Renal pelvis (tissue), 4 donors: ENCODE data around the gene ARID5B. TPM values are rescaled to one million over a fixed set of nuclear protein-coding genes. Genes with fewer than 3 reads are reported as not detected.
A peak's percentile ranks its signal among the peaks of the same experiment; 100 is the strongest.

Experiments used
- DNase-seq: peaks from one replicate; pipeline ENCODE4 v3.0.0-alpha.2; 2013
- polyA plus RNA-seq, 3 donors: library from polyadenylated mRNA; unstranded; fragments of 120-200 nt; gene quantifications; one replicate each; pipeline ENCODE4 v1.2.1, GENCODE V29; 2013; ENCODE audit not compliant: insufficient read length in 3 of 3

The ARID5B gene
- polyA plus RNA-seq, 3 donors = 44.7 to 69.4 (median 56.7) TPM

DNA sequence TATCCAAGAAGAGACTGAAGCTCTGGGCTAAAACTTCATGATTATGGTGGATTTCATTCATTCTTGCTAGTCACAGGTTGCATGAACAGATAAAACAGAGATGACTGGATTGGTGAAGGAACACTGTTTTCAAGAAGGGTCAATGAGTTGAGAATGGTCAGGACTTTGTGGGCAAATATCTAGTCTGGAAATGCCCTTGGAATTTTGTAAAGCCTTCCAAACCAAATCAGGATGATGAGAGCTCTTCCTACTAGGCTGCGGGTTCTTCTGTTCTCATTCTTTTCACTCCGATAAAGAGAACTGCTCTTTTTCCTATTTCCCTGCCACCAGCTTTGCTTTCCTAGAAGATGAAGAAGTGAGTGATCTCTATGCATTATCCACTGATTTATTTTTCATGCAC is 171.4 kb downstream of the ARID5B start:
- DNase-seq = no peak

DNA sequence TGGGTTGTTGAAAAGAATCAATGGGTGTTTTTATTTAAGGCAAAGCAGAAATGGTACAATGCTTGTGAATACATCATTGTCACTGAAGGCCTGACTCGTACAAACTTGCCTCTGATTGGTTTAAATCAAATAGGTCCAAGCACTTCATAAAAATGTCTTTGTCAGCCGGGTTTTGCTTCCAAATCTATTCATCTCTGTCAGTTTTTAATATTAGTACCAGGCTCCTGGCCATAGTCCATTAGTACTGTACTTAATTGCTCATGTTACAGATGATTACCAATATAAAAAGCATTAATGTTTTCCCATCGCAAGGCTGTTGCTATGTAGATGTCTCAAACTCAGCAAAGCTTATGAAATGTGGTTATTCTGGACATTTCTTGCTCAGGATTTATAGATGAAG is 171.9 kb downstream of the ARID5B start:
- DNase-seq = no peak

DNA sequence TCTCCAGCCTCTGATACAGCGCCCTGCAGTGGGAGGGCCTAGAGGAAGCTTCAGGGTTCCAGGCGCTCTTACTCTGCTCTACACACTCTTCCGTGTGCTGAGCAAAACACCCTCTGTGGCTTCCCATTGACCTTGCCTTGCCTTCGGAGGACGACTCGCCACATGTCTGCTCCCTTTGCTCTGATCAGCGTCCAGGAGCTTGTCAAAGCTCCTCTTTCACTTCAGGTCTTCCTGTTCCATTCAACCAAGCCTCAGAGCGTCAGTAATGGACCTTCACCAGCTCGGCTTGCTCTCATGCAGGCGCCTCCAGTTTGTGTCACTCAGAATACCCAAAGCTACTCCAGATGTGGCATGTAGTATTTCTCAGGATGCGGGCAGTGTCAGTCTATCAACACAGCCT is 173.9 kb downstream of the ARID5B start:
- DNase-seq = no peak

- no peak for DNase-seq
Measured at GRCh38 chr10:62075912-62076311, 174.4 kb downstream of the ARID5B start.

DNA sequence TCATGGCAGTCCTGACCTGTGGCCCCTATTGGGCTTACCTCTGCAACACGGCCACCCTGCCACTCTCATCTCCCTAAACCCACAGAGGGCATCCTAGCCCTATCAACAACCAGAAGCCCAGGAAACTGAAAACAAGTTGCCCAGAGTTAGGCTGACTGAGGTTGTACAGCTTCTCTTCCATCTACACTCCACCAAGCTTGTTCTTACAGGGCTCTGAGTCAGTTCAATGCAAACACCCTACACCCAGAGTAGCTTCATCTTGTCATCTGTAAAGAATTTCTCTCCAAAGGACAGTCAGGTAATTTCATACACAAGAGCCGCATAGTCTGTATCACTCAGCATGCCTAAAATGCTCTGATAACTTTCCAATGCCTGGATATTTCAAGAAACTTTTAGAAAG is 175.4 kb downstream of the ARID5B start:
- DNase-seq = no peak

DNA sequence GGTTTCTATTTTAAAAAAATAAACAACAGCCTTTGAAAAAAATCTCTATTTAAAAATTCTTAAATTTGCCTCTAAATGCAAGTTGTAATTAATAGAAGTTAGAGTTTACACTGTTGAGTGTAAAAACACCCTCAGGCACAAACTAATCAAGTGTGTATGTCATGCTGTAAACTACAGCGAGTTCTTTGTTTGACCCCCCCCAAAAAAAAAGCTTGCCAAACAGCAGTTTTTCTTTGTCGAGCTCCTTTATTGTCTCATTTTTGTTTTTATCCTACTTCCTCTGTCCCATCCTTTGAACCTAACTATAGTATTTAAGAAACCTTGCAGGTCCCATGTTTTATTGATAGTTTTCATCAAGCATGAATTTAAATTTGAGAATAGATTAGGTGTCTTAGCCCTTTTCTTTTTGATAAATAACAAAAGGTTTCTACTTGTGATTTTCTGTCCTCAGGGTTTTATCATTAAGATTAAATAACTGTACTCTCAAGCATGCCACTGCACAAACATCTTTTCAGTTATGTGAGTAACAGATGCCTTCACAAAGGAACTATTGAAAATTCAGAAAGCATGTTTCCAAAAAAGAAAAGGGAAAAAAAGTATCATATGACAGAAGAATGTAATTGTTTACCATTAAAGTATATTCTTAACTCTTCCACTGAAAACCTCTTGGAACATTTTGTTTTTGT is 176.0 kb downstream of the ARID5B start:
- no peak for DNase-seq

DNA sequence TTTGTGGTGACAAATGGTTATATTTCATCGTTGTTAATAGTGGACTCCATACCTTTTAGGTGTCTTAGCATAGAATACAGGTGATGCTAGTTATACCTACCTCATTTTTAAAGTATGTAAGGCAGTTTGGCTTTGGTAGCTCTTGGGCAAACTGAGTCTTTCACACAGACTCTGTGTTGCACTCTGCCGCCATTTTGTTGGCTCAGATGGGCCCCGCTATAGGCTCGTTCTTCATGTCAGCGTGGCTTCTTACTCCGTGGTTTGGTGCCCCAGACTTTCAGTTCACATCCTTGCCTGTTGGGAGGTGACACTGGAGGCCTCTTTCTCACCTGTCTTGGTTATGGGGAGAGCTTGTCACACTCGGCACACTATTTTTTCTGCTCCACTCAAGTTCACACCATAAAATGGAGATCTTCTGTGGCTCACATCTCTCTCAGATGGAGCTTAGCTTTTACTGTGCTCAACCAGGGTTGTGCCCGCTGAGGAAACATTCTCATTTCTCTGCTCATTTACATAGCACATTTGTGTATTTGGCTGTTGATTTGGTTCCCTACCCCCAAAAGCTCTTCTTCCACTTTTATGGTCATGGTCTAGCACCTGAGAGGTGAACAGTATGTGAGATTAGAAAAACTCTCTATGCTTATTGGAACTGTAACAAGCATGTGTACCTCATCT is 178.5 kb downstream of the ARID5B start:
- no peak for DNase-seq

GRCh38 chr10:62080905-62081304 is 179.4 kb downstream of the ARID5B start:
- no peak for DNase-seq

- DNase-seq = no peak
Measured at GRCh38 chr10:62081341-62082270, 180.1 kb downstream of the ARID5B start.

DNA sequence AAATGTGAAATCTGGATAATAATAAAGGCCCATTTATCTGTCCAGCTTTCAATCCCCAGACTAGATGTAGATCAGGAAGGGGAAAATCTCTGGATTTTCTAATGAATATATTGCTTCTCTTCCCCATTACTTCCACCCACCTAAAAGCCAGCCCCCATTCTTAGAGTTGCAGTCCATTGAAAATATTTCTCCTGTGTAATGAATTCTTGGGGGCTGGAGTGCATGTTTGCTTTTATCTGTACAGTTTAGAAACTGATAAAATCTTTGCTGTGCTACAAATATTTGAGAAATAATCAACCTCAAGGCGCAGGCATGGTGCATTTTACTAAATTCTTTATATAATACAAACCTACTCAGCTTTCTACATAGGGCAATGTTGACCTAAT is 180.8 kb downstream of the ARID5B start:
- no peak for DNase-seq

DNA sequence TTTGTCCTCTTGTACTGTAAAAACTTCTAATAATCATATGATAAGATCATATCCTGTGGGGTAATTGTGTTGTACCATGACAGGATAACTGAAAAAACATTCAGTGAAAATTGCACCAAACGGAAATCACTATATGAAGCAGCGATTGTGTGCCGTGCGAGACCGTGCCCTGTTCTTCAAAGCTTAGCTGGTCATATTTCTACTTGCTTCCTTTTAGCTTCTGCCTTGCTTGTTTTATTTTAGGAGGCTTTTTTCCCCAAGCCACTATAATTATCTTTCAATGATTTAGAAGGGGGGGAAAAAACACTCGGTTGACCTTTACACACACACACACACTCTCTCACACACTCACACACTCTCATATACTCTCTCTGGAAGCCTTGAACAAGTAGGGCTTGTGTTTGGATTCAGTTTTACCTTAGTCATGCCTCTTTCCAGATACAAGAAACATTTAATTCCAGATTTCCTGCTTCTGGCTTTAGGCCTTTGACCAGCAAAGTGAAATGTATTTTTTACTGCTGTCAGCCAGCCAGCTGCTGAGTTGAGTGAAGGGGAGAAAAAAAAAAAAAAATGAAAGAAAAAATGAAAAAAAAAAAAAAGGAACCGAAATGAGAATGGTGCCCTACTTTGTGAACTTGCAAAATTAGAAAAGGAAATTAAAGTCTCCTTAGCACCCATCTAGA is 181.4 kb downstream of the ARID5B start:
- DNase-seq = no peak

DNA sequence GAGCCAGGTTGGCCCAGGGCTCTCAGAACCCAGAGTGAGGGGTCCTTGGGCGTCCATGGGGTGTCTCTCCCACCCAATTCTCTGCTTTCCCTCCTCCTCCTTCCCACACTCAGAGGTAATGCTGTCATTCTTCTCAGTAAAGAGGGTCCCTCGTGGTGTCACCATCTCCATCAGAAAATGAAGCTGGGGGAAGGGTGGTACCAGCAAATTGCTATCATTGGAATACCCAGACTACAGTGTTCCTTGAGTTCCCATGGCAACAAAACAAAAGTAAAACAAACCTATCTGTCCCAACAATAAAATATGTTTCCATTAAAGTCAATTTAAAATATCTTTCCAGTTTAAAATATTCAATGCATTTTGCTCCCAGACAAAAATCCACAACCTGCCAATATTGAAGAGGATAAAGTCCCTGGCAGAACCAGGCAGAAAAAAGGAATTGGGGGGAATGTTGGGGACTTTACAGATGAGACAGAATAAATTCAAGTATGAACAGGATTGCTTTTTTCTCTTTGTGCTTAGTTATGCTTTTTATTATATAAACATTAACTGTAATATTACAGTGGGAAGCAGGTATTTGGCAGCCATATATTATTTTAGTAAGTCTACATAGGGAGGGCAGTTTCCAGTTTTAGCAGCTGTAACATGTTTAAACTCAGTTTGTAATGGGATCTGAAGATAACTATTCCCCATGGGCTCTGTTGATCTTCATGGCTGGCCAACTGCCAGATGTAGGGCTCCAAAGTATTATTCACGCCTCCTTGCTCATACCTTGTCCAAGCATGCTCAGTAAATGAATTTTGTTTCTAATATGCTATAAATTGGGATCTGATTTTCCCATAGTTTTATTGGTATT is 182.1 kb downstream of the ARID5B start:
- peak; percentile 75 for DNase-seq

DNA sequence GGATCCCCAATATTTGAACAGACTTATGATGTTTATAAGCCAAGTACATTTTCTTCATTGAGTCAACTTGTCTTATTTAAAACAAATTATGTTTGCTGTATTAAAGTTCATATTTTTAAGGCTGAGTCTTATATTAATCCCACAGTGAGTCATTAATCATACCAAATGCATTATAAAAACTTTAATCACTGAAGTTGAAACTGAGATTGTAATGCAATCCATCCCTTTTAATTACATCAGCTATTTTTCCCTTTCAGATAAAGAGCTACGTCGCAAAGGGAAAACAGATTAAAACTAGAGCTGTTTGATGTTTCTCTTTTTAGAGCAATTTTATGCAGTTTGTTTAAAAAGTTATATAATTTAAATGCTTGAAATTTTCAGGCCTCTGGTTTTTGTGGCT is 183.0 kb downstream of the ARID5B start:
- no peak for DNase-seq

DNA sequence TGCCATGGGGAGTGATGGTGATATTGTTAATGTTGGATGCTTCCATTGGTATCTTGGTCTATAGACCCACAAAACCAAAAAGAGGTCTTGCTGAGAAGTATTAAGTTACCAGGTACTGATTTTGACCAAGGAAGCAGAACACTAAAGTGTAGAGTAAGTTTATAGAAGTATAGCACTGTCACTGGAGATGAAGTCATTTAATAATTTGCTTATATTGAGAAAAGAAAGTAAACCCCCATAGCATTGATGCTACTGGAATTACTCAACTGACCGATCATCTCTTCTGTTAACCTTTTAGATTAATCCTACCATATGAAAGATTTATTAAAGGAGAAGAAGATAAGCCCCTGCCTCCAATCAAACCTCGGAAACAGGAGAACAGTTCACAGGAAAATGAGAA is 183.9 kb downstream of the ARID5B start:
- no peak for DNase-seq

DNA sequence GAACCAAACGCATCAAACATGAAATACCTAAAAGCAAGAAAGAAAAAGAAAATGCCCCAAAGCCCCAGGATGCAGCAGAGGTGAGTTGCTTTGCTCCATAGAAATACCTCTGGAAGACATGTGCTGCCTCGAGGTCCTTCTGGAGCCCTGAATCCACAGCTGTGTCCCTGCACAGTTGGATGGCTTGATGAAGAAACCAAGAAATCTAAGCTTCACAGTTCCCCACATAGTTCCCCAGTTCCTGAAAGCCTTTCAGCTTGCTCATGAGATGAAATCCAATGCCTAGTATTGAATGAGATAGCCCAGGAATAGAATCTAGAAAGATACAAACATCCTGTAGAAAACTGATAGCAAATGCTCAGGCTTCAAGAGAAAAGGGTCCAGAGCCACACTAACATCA is 184.3 kb downstream of the ARID5B start:
- no peak for DNase-seq

DNA sequence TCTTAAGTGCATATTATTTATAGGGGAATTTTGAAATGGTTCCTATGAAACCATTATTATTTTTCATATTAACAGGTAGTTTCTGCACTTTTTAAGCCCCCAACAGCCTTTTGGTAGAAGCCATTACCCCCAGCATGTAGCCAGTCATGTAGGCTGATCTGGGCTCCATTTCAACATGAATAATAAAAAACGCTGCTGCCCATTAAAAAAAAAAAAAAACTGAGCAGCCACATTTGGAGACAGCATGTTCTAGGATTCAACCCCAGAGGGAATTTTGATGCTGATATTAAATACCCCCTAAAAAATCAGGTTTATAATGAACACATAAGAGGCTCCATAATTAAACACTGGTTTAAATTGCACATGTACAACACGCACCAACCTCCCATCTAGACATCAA is 185.8 kb downstream of the ARID5B start:
- DNase-seq = no peak

DNA sequence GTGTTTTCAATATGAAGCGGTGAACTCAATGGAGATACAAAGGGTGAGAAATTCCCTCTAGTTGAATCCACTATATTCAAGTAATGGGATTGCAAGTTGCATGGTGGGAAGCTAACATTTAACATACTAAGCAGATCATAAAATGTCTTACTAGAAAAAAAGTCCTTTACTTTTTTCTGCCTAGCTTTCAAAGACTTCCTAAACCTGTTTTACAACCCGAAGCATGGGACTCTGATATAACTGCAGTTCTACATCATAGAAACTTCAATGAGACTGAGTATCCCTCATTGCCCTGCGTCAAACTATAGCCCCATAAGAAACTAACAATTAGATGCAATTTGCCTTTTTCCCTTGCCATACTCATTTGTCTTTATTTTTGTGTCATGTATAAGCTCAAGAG is 187.3 kb downstream of the ARID5B start:
- DNase-seq = no peak

DNA sequence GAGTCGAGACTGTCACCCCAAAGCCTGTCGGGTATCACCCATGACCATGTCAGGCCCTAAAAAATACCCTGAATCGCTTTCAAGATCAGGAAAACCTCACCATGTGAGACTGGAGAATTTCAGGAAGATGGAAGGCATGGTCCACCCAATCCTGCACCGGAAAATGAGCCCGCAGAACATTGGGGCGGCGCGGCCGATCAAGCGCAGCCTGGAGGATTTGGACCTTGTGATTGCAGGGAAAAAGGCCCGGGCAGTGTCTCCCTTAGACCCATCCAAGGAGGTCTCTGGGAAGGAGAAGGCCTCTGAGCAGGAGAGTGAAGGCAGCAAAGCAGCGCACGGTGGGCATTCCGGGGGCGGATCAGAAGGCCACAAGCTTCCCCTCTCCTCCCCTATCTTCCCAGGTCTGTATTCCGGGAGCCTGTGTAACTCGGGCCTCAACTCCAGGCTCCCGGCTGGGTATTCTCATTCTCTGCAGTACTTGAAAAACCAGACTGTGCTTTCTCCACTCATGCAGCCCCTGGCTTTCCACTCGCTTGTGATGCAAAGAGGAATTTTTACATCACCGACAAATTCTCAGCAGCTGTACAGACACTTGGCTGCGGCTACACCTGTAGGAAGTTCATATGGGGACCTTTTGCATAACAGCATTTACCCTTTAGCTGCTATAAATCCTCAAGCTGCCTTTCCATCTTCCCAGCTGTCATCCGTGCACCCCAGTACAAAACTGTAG is 191.0 kb downstream of the ARID5B start:
- DNase-seq = no peak

DNA sequence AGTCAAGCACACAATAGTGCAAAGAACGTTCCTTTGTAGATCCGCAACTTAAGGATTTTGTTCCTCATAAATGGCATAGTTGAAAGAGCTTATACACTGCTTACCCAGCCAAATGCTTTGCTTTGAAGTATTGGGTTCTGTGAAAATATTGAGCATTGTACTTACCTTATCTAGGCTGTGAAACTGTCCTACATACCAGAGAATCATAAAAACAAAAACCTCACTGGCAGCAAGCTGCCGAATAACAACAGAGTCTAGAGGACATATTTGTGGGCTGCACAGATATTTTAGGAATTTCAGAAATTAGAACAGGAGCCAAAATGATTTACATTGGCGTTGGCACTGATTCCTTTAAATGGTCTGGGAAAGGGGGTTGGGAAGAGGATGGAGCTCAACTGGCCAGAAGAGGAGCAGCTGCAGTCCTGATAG is 192.4 kb downstream of the ARID5B start:
- no peak for DNase-seq
